Parathyroid adenoma (tissue), 2 donors: ENCODE results near the gene RGS8.

Experiments
- H2AFZ ChIP-seq: fragments of 300-600 bp; sonication (generic); one replicate; pipeline ENCODE4 v1.7.0; 2017; ENCODE audit warnings: antibody characterized with exemption, mild to moderate bottlenecking
- H3K27ac ChIP-seq: fragments of 300-600 bp; sonication (generic); one replicate; pipeline ENCODE4 v1.7.0; 2017
- H3K27me3 ChIP-seq: fragments of 300-600 bp; sonication (generic); one replicate; pipeline ENCODE4 v1.7.0; 2017; ENCODE audit warnings: low read length; ENCODE audit not compliant: control insufficient read depth, insufficient read depth
- H3K36me3 ChIP-seq: fragments of 300-600 bp; sonication (generic); one replicate; pipeline ENCODE4 v1.7.0; 2017; ENCODE audit warnings: low read length; ENCODE audit not compliant: control insufficient read depth, insufficient read depth
- H3K4me1 ChIP-seq: fragments of 300-600 bp; sonication (generic); one replicate; pipeline ENCODE4 v1.7.0; 2017; ENCODE audit warnings: control low read depth
- H3K4me2 ChIP-seq: fragments of 300-600 bp; sonication (generic); one replicate; pipeline ENCODE4 v1.7.0; 2017; ENCODE audit warnings: low read length
- H3K4me3 ChIP-seq: fragments of 300-600 bp; sonication (generic); one replicate; pipeline ENCODE4 v1.7.0; 2017; ENCODE audit warnings: low read depth, low read length
- H3K79me2 ChIP-seq: fragments of 300-600 bp; sonication (generic); one replicate; pipeline ENCODE4 v1.7.0; 2017; ENCODE audit warnings: control low read depth
- H3K9ac ChIP-seq: fragments of 300-600 bp; sonication (generic); one replicate; pipeline ENCODE4 v1.7.0; 2017; ENCODE audit warnings: mild to moderate bottlenecking
- H3K9me3 ChIP-seq: fragments of 300-600 bp; sonication (generic); one replicate; pipeline ENCODE4 v1.7.0; 2017; ENCODE audit warnings: low read length; ENCODE audit not compliant: control insufficient read depth
- CTCF ChIP-seq: fragments of 300-600 bp; sonication (generic); IDR thresholded peaks from one replicate; pipeline ENCODE4 v1.7.0; 2017; ENCODE audit warnings: antibody characterized with exemption, mild to moderate bottlenecking
- donor health status: primary hyperparathyroidism.

RGS8 gene

GRCh38 chr1:182686446-182686845 is 2.1 kb upstream of the RGS8 start:
- TF ChIP-seq CTCF, result no peak
- H3K36me3 ChIP-seq, result no peaks in the 10 kb centered on the region
- no peak overlapping the region for H3K9ac ChIP-seq
- H2AFZ ChIP-seq, result no peak overlapping the region
- H3K4me3 ChIP-seq, result no peak overlapping the region
- no peak overlapping the region for H3K27ac ChIP-seq
- H3K9me3 ChIP-seq, result no peaks in the 10 kb centered on the region
- H3K4me1 ChIP-seq, result no peaks in the 10 kb centered on the region
- H3K4me2 ChIP-seq, result no peak overlapping the region
- H3K27me3 ChIP-seq, result no peaks in the 10 kb centered on the region
- no peaks in the 10 kb centered on the region for H3K79me2 ChIP-seq

- Histone ChIP-seq H3K36me3 (no peaks in the 10 kb centered on the region), H3K4me2 (no peak overlapping the region), H2AFZ (no peak overlapping the region), H3K27me3 (no peaks in the 10 kb centered on the region), H3K9ac (no peak overlapping the region), H3K4me3 (no peak overlapping the region), H3K27ac (no peak overlapping the region), H3K9me3 (no peaks in the 10 kb centered on the region), H3K79me2 (no peaks in the 10 kb centered on the region), H3K4me1 (no peaks in the 10 kb centered on the region)
- no peak for TF ChIP-seq CTCF
Measured at GRCh38 chr1:182685215-182685614, 828 bp upstream of the RGS8 start.

- no peaks in the 10 kb centered on the region for H3K79me2 ChIP-seq
- TF ChIP-seq CTCF, result no peak
- H3K4me2 ChIP-seq, result no peak overlapping the region
Measured at GRCh38 chr1:182682898-182683501, 1.4 kb downstream of the RGS8 start.

GRCh38 chr1:182682406-182682805 is 2.0 kb downstream of the RGS8 start:
- H3K4me3 ChIP-seq, result no peak overlapping the region
- H3K27ac ChIP-seq, result no peak overlapping the region
- no peak overlapping the region for H2AFZ ChIP-seq
- TF ChIP-seq CTCF, result no peak
- H3K9ac ChIP-seq, result no peak overlapping the region
- H3K36me3 ChIP-seq, result no peaks in the 10 kb centered on the region
- H3K79me2 ChIP-seq, result no peaks in the 10 kb centered on the region
- no peak overlapping the region for H3K4me2 ChIP-seq
- H3K27me3 ChIP-seq, result no peaks in the 10 kb centered on the region
- H3K4me1 ChIP-seq, result no peaks in the 10 kb centered on the region
- H3K9me3 ChIP-seq, result no peaks in the 10 kb centered on the region

More at GRCh38 chr1:182682898-182683501, 1.4 kb downstream of the RGS8 start:
- H3K4me3 ChIP-seq, result no peak overlapping the region
- H3K36me3 ChIP-seq, result no peaks in the 10 kb centered on the region
- no peak overlapping the region for H3K9ac ChIP-seq
- no peak overlapping the region for H3K27ac ChIP-seq
- H3K9me3 ChIP-seq, result no peaks in the 10 kb centered on the region
- H3K4me1 ChIP-seq, result no peaks in the 10 kb centered on the region
- no peak overlapping the region for H2AFZ ChIP-seq
- H3K27me3 ChIP-seq, result no peaks in the 10 kb centered on the region

GRCh38 chr1:182681568-182681912 is 2.8 kb downstream of the RGS8 start:
- H3K27ac ChIP-seq, result no peak overlapping the region
- no peaks in the 10 kb centered on the region for H3K4me1 ChIP-seq
- no peaks in the 10 kb centered on the region for H3K79me2 ChIP-seq
- no peak overlapping the region for H3K9ac ChIP-seq
- H3K36me3 ChIP-seq, result no peaks in the 10 kb centered on the region
- H3K4me2 ChIP-seq, result no peak overlapping the region
- no peak for TF ChIP-seq CTCF
- H2AFZ ChIP-seq, result no peak overlapping the region
- H3K27me3 ChIP-seq, result no peaks in the 10 kb centered on the region
- H3K4me3 ChIP-seq, result no peak overlapping the region
- H3K9me3 ChIP-seq, result no peaks in the 10 kb centered on the region
